Measurements from ENCODE around the gene TNFRSF25.

Gene TNFRSF25

DNA sequence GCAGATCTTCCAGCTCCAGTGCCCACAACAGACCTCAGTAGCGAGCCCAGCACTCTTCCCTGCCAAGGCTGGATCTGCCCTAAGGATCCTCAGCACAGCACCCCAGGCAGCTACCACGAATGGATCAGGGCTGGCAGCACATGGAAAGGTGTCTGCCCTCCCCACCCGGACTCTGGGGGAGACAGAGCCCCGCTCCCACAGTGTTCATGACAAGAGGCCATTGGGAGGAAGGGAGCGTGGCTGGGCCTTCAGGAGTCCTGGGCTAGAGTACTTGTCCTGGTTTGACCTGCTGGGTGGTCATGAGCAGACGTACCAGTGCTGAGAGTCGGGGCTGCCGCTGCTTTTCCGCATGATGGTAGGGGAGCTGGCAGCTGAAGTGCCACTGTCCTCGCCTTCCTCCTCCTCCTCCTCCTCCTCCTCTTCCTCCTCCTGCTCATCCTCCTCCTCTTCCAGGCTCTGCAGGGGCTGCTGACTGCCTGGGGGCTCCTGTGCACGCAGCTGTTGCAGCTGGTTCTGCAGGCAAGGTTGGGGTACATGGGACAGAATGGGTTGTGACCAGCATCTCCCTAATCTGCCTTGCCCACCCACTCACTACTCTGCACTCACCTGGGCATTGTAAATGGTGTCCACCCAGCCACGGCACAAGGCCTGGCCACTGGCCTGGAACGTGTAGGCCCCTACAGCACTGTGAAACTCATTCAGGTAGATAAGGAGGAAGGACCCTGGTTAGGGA is 2.9 kb upstream of the TNFRSF25 start:
- TF ChIP-seq, protein P1, sequence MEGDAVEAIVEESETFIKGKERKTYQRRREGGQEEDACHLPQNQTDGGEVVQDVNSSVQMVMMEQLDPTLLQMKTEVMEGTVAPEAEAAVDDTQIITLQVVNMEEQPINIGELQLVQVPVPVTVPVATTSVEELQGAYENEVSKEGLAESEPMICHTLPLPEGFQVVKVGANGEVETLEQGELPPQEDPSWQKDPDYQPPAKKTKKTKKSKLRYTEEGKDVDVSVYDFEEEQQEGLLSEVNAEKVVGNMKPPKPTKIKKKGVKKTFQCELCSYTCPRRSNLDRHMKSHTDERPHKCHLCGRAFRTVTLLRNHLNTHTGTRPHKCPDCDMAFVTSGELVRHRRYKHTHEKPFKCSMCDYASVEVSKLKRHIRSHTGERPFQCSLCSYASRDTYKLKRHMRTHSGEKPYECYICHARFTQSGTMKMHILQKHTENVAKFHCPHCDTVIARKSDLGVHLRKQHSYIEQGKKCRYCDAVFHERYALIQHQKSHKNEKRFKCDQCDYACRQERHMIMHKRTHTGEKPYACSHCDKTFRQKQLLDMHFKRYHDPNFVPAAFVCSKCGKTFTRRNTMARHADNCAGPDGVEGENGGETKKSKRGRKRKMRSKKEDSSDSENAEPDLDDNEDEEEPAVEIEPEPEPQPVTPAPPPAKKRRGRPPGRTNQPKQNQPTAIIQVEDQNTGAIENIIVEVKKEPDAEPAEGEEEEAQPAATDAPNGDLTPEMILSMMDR (IDR thresholded peaks at IDR 0.05): no peak
- no peak for DNase-seq
- no peaks in the 10 kb centered on the region for H3K4me1 ChIP-seq
- peaks cover 0 to 40% of the 10 kb centered on the region in 2 donors for H3K27me3 ChIP-seq
- H3K4me3 ChIP-seq: no peak overlapping the region
- H3K9me3 ChIP-seq: no peaks in the 10 kb centered on the region
- intact Hi-C loops (cut with DNase I; ENCODE audit: low total_unique reads): no loop called here
- H3K27ac ChIP-seq: no peak overlapping the region
- H3K36me3 ChIP-seq: peaks cover 0 to 63% (median 52%) of the 10 kb centered on the region in 3 donors

DNA sequence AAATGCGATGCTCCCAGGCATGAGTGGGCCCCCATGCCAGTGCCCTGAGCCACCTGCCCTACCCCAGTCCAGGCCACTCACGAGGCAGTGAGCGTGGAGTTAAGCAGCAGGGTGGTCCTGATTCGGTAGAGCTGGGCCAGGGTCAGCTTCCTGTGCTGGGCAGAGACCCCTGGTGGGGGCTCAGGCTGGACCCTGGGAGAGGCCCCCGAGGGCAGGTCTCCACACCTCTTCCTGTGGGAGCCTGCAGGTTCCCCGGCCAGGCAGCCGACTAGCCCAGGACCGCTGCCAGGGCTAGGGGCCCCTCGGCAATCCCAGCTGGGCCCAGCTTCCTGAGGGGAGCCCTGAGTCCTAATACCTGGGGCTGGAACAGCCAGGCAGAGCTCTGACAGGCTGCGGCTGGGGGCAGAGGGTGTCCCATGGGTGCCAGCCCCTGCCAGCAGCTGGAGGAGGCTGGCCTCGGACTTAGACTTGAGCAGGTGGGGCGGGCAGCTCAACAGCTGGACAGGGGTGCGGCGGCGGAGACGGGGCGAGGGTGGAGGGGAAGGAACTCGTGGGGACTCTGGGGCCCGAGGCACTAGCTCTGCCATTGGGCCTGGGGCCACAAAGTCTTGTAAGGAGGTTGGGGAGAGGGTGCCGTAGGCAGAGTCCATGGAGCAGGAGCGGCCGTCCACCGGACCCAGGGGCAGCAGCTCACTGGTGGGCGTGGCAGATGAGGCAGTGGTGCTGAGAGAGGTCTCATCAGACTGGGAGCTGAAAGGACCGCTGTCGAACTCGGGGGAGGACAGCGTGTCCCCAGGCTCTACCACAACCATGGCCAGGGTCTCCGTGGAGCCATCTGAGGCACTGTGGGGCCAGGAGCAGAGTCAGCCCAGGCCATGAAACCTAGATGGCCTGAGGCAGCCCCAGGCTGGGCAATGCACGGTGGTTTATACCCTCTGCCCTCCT is 2.0 kb upstream of the TNFRSF25 start:
- H3K36me3 ChIP-seq: peaks cover 0 to 55% (median 44%) of the 10 kb centered on the region in 3 donors
- H3K4me3 ChIP-seq: no peak overlapping the region
- no peak overlapping the region for H3K27ac ChIP-seq
- H3K27me3 ChIP-seq: peaks cover 0 to 43% of the 10 kb centered on the region in 2 donors
- TF ChIP-seq, protein P1 (IDR thresholded peaks at IDR 0.05): no peak
- intact Hi-C loops (cut with DNase I; ENCODE audit: low total_unique reads): no loop called here
- DNase-seq: no peak
- no peaks in the 10 kb centered on the region for H3K4me1 ChIP-seq
- no peaks in the 10 kb centered on the region for H3K9me3 ChIP-seq

DNA sequence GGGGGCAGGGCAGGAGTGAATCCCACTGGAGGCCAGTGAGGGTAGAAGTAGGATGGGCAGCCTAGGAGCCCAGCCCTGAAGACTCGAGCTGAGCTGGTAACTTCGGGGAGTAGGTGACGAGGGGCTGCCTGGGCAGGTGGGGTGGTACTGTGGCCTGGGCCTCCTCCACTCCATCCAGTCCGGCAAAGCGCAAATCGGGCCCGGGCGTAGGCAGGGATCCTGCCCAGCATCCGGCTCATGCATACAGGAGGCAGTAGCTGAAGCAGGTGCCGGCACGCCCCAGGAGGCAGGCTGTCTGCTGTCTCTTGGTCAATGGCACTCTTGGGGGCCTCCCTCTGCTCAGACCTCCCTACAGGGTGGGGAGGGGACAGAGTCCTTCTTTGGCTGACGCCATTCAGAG is 1.3 kb upstream of the TNFRSF25 start:
- Histone ChIP-seq H3K4me3 (no peak overlapping the region), H3K4me1 (no peaks in the 10 kb centered on the region), H3K36me3 (peaks cover 0 to 49% (median 36%) of the 10 kb centered on the region in 3 donors), H3K27ac (no peak overlapping the region), H3K27me3 (peaks cover 0 to 51% of the 10 kb centered on the region in 2 donors), H3K9me3 (no peaks in the 10 kb centered on the region)
- DNase-seq: no peak
- TF ChIP-seq, protein P1 (IDR thresholded peaks at IDR 0.05): no peak
- intact Hi-C loops (cut with DNase I; ENCODE audit: low total_unique reads): no loop called here

DNA sequence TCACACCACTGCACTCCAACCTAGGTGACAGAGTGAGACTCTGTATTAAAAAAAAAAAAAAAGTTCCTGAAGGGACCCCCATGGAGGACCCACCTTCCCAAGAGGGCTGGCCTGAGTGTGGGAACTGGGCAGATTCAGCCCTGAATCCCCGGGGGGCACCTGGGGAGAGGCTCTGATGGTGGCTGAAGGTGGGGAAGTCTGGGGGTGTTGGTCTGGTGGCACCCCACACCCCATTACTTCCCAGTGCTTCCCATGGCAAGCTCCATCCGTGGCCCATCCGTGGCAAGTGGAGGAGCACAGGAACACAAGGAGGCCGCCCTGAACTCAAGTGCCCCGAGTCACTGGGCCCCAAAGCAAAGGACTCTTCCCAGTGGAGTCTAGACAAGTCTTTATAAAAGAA is 778 bp upstream of the TNFRSF25 start:
- no peak overlapping the region for H3K4me3 ChIP-seq
- no peak overlapping the region for H3K27ac ChIP-seq
- no peaks in the 10 kb centered on the region for H3K4me1 ChIP-seq

DNA sequence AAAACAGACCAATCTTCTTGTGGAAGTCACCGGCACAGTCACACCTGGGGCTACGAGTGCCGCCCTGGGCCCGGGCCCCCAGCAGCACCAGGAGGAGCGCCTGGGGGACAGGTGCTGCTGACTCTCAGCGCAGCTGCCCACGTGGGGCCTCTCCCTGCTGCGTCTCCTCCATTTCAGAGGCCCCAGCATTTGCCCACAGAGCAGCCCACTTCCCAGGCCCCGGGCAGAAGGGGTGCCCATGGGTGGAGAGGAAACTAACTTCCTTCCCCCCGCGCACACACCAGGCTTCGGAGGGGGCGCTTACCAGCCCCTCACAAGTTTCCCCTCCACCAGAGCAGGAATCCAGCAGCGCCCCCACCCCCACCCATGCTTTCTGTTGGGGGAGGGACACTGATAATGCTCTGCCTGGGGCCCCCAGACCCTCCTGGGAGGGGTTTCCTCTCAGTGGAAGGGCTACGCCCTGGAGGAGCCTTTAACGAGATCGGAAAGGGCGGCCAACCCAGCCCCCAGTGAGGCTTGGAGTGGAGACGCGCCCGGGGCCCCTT is 440 bp downstream of the TNFRSF25 start:
- intact Hi-C loops (cut with DNase I; ENCODE audit: low total_unique reads): no loop called here
- Histone ChIP-seq H3K4me3 (no peak overlapping the region), H3K36me3 (peaks cover 0 to 47% (median 29%) of the 10 kb centered on the region in 3 donors), H3K27me3 (peaks cover 0 to 68% of the 10 kb centered on the region in 2 donors), H3K9me3 (no peaks in the 10 kb centered on the region), H3K4me1 (peaks cover 0 to 4% (median 1%) of the 10 kb centered on the region in 4 donors), H3K27ac (no peak overlapping the region)
- TF ChIP-seq, protein P1 (IDR thresholded peaks at IDR 0.05): no peak
- no peak for DNase-seq

More for the DNA sequence above, 778 bp upstream of the TNFRSF25 start:
- intact Hi-C loops (cut with DNase I; ENCODE audit: low total_unique reads): no loop called here
- Histone ChIP-seq H3K27me3 (peaks cover 0 to 56% of the 10 kb centered on the region in 2 donors), H3K9me3 (no peaks in the 10 kb centered on the region), H3K36me3 (peaks cover 0 to 51% (median 34%) of the 10 kb centered on the region in 3 donors)
- TF ChIP-seq, protein P1 (IDR thresholded peaks at IDR 0.05): no peak
- no peak for DNase-seq

Measured in tibial artery (tissue), 4 donors.